Stimulated activated CD4-positive, alpha-beta T cell treated with anti-CD3 and anti-CD28 coated beads, Interleukin-2, amount 100 ng/mL, for 4 hours (primary cell): ENCODE measurements around the gene SYT15.
"Not testable (repeated sequence)": the region's sequence is repeated elsewhere in the genome, so short reads cannot be mapped to it uniquely, and the experiment has no call there.

Experiments used
- DNase-seq: peaks from one replicate; pipeline ENCODE4 v3.0.0-alpha.2; 2020; ENCODE audit warnings: low read depth

The SYT15 gene

DNA sequence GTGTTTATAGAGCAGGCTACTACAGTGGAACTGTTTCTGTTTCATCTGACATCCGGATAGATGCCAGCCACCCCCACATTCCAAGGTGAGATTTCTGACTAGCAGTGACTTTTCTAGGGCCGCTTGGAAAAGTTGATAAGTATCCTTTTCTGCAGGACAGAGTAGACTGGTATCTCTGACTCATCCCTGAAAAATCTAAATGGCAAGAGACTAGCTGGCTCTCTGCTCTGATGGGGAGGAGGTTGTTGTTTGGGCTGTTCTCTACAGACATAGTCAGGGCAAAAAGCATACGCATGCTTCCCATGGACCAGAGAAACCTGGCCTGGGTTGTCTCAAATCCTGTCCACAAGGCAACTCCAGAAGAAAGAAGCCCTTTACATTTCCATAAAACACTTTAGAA lies 10.7 kb downstream of the SYT15 start:
- not testable (repeated sequence) for DNase-seq

DNA sequence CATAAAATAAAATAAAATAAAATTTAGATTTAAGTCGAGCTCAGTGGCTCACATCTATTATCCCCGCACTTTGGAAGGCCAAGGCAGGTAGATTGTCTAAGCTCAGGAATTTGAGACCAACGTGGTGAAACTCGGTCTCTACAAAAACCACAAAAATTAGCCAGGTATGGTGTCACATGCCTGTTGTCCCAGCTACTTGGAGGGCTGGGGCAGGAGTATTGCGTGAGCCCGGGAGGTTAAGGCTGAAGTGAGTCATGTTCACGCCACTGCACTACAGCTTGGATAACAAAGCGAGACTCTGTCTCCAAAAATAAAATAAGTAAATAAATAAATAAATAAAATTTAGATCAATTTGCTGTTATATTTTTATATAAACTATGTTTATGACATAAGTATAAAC lies 12.1 kb downstream of the SYT15 start:
- not testable (repeated sequence) for DNase-seq

DNA sequence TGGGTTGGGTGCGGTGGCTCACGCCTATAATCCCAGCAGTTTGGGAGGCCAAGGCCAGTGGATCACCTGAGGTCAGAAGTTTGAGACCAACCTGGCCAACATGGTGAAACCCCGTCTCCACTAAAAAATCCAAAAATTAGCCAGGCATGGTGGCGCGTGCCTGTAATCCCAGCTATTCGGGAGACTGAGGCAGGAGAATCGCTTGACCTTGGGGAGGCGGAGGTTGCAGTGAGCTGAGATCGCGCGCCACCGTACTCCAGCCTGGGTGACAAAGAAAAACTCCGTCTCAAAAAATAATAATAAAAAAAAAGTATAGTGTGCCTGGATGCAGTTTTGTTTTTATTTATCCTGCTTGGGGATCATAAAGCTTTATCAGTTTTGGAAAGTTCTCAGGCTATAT lies 14.4 kb downstream of the SYT15 start:
- not testable (repeated sequence) for DNase-seq

DNA sequence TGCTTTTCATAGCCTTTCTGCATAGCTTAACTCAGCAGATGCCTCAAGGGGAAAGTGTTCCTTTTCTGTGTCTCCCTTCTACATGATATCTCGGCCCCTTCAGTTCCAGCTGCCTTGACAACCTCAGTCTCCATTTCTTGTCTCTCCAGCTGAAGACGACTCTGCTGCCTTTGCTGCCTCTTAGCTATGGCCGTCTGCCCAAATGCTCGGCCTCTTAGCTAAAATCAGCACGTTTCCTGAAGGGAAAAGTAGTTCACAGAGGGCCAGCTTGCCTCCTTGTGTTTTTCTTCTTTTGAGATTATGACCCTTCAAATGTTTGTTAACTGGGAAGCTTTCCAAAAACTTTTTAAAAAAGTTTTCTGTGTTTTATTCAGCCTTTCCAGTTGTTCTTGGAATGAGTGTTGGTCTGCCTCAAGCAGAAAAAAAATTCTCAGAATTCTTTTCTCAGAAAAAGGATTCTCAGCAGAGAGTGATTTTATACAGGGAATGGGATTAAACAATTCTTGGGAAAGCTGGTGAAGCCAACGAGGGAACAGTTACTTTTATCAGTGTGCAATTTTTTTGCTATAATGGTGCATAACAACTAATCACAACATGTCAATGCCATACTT lies 15.6 kb downstream of the SYT15 start:
- not testable (repeated sequence) for DNase-seq

DNA sequence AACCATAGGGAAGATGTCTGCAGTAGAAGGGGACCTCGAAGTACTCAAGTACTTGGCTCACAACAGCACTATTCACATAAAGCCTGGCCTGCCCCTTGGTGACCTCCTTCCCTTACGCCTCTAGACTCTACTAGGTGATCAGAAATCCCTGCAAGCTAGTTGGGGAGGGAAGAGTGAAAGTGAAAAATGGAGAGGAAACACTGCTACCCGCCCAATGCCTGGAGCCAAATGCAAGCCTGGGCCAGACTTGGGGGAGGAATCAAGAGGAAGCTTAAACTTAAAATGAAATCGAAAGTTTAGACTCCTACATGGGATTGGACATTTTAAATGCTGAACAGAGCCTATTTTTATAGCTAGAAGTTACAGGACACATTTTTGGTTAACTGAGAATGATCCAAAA lies 17.6 kb downstream of the SYT15 start:
- DNase-seq: not testable (repeated sequence)

DNA sequence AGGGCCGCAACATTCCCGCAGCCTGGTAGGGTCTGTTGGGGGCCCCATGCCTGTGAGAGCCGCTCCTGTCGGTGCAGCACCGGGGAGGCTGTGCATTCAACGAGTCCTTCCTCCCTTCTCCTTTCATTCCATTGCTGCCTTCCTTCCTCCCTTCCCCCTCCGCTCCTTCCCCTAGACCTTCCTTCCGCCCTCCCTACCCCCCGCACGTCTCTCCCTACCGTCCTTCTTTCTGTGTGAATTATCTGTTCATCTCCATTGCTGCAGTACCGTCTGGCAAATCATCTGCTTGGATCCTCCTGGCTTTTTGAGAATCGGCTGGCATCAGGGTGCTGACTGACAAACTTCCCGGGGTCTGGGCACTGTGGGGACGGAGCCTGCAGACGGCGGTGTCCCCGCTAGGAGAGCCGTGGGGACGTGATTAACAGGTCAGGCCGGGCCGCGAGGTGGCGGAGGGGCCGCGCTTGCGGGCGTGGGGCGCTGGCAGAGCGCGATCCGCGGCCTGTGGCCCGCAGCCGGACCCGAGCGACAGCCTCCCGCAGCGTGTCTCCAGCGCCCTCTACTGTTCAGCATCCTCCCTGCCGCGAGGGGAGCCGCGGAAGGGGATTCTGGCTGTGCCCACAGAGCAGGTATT lies 18.8 kb downstream of the SYT15 start:
- DNase-seq: not testable (repeated sequence)

DNA sequence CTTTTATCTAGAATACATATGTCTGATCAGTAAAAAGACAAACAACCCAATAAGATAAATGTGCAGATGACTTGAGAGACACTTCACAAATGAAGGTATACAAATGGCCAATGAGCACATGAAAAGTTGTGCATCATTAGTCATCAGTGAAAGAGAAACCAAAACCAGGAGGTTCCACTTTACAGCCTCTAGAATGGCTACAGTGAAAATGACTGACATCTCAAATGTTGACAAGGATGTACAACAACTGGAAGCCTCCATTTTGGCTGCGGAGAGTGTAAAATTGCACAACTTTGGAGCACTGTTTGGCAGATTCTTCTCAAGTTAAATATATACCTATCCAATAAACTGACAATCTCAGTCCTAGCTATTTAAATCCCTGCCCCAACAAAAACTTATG lies 21.6 kb downstream of the SYT15 start:
- DNase-seq: not testable (repeated sequence)

DNA sequence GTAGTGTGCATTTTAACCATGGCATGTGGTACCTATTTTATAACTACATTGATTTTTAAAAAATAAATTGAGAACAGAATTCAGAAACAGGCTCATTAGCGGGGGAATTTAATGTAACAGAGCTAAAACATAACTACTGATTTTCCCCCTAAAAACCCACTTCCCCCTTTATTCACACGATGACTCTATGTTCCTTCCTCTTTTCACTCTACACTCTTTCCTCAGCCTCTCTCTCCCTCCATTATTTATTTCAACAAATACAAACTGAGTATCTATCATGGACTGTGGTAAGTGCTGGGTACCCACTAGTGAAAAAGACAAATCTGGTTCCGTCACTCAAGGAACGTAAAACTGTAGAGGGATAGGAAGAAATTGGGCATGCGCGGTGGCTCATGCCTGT lies 36.6 kb downstream of the SYT15 start:
- DNase-seq: not testable (repeated sequence)

DNA sequence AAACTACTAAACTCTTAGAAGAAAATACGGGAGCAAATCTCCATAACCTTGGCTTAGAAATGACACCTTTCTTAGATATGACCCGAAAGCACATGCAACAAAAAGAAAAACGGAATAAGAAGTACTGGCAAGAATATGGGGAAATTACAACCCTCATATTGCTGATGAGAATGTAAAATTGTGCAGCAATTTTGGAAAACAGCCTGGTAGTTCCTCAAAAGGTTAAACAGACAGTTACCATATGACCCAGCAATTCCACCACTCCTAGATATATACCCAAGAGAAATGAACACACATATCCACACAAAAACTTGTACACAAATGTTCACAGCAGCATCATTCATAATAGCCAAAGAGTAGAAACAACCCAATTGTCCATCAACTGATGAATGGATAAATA lies 37.3 kb downstream of the SYT15 start:
- not testable (repeated sequence) for DNase-seq

DNA sequence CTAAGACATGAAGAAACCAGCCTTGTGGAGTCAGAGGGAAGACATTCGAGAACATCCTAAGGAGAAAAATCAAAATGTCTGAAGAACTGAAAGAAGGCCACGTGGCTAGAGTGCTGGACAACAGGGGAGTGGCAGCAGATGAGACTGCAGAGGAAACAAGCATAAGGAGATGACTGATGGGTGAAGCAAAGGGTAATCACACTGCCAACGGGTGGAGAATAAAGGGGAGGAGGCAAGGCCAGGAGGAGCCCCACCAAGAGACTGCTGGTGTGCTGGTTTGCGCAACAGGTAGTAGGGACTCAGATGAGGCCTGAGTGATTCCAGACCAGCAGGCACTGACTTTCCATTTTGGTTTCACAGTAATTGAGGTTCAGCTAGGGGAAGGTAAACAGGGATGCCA lies 38.2 kb downstream of the SYT15 start:
- DNase-seq: not testable (repeated sequence)

DNA sequence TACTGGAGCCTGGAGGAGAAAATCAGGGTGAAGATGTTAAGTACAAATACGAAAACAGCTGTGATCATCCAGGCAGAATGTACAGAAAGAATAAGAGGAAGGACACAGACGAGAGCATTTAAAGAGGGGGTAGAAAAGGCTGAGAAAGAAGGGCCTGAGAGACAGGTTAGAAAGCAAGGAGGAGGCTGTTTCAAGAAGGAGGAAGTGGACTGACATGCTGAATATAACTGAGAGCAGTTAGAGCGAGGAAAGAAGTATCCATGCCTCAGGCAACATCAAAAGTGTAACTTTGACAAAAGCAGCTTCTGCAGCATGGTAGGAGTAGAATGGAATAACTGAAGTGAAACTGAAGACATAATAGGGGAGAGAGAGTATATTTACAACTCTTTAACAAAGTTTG lies 39.0 kb downstream of the SYT15 start:
- DNase-seq: not testable (repeated sequence)

DNA sequence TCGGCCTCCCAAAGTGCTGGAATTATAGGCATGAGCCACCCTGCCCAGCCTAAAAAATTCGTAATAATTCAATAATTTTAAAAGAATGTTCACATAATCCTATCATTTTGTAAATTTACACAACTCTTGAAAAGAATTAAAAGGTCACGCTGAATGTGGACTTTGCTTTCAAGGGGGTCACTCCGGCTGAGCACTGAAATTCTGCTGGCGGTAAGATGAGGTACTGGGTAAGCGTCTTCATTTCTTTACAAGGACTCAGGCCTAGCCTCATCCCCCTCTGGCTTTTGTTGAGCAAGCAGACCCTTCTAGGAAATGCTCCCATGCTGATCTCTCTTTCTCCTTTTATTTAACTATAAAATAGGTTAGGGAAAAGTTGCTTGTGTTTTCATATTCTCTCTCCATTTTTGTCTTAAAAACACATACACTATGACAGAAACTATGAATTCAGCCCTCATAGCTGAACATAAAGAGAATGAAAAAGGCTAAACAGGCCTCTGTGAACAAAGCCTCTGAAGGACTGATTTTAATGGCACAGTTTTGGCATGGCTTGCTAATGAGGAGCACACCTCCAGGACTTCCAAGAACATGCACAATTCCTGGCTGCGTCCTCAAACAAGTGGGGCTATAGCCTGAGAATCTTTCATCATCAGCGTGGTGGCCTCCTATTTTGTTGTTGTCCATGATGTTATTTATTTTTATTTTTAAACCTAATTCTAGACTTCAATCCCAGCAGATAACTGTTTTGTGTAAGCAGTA lies 45.1 kb downstream of the SYT15 start:
- not testable (repeated sequence) for DNase-seq

DNA sequence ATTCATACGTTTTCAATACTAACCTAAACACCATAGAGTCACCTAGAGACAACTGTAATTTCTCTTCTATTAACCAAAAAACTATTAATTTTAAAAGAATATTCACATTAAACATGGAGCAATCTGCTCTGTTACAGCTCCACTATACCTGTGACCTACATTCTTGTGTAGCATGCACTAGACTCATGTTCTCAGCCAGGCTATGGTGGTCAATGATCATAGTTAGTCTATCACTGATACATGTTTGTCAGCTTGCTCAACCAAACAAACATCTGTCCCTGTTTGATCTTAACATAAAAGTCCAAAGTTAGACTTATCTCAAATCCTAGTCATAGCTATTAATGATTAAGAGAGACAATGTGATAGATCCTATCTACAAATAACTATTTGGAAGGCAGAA lies 50.9 kb downstream of the SYT15 start:
- not testable (repeated sequence) for DNase-seq

DNA sequence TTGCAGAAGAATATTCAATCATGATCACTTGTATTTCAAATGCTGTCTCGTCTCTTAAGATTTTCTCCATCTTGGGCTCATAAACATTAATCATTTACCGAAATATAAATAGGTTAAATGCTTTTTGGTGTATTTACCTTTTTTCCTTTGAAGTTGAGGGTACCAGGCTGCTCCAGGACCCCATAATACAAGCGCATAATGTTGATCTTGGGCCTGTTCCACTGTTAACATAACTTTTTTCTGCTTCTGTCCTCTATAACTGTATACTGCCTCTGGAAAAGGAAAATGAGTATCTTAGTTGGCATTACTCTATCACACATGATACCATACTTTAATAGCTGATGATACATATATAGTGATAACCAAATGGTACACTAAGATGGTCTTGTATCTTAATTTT lies 51.9 kb downstream of the SYT15 start:
- not testable (repeated sequence) for DNase-seq

DNA sequence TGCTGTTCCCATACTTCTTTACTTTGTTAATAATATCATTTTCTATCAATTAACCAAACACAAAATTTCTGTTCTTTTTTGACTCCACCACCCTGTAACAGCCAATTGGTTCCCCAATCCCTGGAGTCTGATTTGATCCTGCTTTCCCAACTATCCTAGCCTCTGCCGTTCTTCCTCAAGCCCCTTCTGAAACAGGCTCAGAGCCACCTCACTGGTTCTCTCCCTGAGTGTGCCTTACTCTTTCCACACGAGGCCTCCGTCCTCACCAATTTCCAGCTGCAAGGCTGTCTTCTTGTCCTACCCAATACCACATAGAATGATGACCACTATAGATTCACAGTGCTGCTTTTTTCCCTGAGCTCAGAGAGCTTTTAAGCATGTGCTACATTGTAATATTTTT lies 52.8 kb downstream of the SYT15 start:
- DNase-seq: not testable (repeated sequence)

DNA sequence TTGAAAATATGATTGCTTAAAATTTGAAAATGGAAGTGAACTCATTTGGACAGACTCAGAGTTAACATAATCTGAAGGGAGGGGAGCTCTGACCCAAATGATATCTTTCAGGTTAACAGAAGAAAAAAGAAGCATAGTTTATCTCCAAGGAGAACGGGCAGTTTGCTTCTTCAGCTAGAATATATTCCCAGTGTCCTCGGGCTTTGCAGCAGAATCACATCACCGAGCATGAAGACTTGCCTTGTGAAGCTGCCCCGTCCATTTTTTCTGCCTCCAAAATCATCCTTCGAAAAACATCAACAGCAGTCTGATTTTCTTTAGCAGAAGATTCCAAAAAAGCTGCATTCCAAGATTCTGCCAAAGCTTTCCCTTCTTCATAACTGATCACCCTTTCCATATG lies 55.8 kb downstream of the SYT15 start:
- DNase-seq: not testable (repeated sequence)

DNA sequence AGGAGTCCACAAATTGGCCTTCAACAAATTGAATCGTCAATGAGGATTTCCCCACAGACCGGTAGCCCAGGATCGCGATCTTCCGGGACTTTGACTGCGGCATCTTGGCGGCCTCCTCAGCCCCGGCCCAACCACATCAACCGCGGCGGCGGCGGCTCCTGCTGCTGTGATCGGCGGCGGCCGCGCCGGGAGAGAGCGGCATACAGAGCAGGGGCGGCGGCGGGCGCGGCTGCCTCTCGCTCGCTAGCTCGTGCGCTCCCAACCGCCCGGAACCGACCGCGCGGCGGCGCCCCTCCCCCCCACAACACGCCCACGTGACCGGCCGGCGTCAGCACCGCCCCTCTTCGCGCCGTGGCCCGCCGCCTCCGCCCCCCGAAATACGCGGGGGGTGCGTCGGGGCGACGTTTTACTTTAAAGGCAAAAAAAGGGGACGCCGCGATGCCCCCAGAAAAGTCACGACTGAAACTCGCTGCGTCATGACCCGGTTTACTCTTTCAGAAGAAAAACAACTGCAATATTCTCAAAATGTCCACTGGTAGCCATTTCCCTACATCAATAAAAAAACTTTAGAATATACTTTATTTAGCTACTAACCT lies 56.5 kb downstream of the SYT15 start:
- DNase-seq: not testable (repeated sequence)

DNA sequence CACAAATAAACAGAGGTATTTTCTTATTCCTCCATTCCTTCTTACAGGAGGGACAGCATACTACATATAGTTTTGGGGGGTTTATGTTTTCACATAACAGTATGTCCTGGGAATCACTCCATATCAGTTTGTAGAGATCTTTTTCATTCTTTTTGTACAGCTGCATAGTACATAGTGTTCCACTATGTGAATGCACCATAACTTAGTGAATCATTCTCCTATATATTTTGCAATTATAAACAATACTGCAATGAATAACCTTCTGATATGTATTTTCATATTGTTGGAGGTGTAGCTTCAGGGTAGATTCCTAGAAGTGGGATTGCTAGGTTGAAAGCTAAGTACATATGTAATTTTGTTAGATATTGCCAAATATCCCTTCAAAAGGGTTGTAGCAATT lies 61.1 kb downstream of the SYT15 start:
- DNase-seq: not testable (repeated sequence)
